Stimulated activated naive CD8-positive, alpha-beta T cell treated with anti-CD3 and anti-CD28 coated beads, Interleukin-15, amount 100 ng/mL, for 72 hours (primary cell): ENCODE data around the gene USP24.

Experiments used
- ATAC-seq: fragments of 150-1000 bp; cut with Tn5 transposase; 2 replicates; pipeline ENCODE4 v1.10.0; 2021; ENCODE audit warnings: mild to moderate bottlenecking, moderate library complexity
- DNase-seq, 2 donors: peaks; one replicate each; pipeline ENCODE4 v3.0.0; 2021 to 2022
- H3K27ac Mint-ChIP-seq, 2 donors: one replicate each; pipeline ENCODE4 v1.8.0; 2022; ENCODE audit warnings: mild to moderate bottlenecking in 2 of 2, mixed read lengths in 2 of 2, moderate library complexity in 2 of 2
- H3K27me3 Mint-ChIP-seq: one replicate; pipeline ENCODE4 v1.8.0; 2022; ENCODE audit warnings: mixed read lengths
- H3K4me1 Mint-ChIP-seq: one replicate; pipeline ENCODE4 v1.8.0; 2022; ENCODE audit warnings: mild to moderate bottlenecking, mixed read lengths
- H3K4me3 Mint-ChIP-seq, 2 donors: one replicate each; pipeline ENCODE4 v1.8.0; 2022; ENCODE audit warnings: mild to moderate bottlenecking in 2 of 2, mixed read lengths in 2 of 2, moderate library complexity in 1 of 2
- H3K9me3 Mint-ChIP-seq, 2 donors: one replicate each; pipeline ENCODE4 v1.8.0; 2022; ENCODE audit warnings: mixed read lengths in 2 of 2

USP24 gene

DNA sequence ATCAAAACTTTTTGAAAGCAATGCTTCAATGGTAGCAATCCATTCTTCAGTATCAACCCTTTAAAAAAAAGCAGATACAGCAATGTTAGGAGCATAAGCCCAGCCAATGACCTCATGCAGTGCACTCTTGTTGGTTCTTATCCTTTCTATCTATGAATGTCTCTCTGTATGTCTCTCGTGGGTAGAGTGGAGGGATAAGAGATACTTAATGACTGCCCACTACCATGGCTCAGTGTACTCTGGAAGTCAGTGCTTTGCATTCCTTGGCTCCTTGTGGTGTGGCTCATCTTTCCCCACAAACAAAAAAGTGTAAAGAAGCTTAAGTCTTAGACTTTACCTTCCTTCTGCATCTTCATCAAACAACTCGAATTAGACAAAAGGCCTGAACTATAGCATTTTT, 125.5 kb downstream of the USP24 start:
- ATAC-seq (no peak), DNase-seq (no peak)
- Mint-ChIP-seq H3K27me3 (no peaks in the 10 kb centered on the region), H3K4me1 (peaks cover 9% of the 10 kb centered on the region), H3K9me3 (no peaks in the 10 kb centered on the region), H3K27ac (no peak overlapping the region), H3K4me3 (no peak overlapping the region)

DNA sequence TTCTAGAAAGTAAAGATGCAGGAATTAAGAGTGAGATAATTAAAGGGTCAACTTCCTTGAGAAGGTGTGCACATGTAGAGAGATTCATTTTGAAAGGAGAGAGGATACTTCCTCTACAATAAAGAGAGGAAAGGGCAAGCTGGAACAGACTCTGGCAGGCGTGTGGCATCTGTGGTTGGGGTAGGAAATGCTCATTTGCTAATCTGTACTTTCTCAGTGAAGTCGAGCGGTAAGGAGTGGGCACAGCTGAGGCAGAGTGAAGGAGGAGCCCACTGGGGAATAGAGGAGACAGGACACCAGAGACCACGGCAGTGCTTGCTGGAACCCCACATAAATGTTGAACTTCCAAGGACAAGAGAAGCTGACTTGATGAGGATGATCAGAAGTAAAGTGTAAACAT, 126.8 kb downstream of the USP24 start:
- Mint-ChIP-seq H3K4me3 (no peak overlapping the region), H3K4me1 (peaks cover 9% of the 10 kb centered on the region), H3K27ac (peak overlapping the region; percentile 56 to 85), H3K9me3 (no peaks in the 10 kb centered on the region), H3K27me3 (no peaks in the 10 kb centered on the region)
- ATAC-seq (peak; percentile 66), DNase-seq (no peak)

DNA sequence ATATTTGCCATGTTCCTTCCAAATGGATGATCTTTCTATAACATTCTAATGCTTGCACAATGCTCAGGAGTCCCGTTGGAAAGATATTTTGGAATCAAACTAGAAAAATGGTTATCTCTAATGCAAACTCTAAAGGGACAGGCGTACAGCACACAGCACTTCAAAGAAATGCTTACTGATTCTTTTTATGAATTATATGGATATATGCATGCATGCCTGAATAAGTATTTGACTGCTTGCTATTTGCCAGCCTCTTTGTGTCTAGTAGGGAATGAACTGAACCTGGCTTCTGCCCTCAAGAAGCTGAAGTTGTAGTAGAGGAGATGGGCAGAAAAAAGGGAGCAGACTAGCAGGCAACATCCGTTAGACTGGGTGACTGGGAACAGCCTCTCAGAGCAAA, 127.7 kb downstream of the USP24 start:
- Mint-ChIP-seq H3K27me3 (no peaks in the 10 kb centered on the region), H3K9me3 (no peaks in the 10 kb centered on the region), H3K4me1 (peaks cover 9% of the 10 kb centered on the region), H3K27ac (peak overlapping the region in 1 of 2 donors; percentile 12), H3K4me3 (no peak overlapping the region)
- no peak for DNase-seq
- ATAC-seq, result no peak

DNA sequence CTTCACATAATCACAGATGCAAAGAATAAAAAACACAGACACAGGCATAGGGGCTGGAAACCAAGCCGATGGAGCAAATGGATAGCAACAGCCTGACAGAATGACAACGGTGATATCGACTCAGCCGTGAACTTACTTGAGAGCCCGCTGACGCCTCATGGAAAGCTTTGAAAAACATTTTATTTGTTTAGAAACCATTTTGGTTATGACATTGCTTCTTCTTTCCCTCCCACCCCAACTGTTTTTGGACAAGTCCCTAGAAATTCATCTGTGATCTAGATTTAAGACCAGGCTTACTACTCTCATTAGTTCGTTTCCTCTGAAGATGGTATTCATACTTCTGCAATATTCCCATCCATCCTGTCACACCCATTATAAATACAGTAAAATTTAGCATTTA, 130.9 kb downstream of the USP24 start:
- no peak for ATAC-seq
- DNase-seq, result no peak
- H3K4me3 Mint-ChIP-seq, result no peak overlapping the region
- H3K27me3 Mint-ChIP-seq, result no peaks in the 10 kb centered on the region
- H3K9me3 Mint-ChIP-seq, result no peaks in the 10 kb centered on the region
- peaks cover 9% of the 10 kb centered on the region for H3K4me1 Mint-ChIP-seq
- H3K27ac Mint-ChIP-seq, result no peak overlapping the region

DNA sequence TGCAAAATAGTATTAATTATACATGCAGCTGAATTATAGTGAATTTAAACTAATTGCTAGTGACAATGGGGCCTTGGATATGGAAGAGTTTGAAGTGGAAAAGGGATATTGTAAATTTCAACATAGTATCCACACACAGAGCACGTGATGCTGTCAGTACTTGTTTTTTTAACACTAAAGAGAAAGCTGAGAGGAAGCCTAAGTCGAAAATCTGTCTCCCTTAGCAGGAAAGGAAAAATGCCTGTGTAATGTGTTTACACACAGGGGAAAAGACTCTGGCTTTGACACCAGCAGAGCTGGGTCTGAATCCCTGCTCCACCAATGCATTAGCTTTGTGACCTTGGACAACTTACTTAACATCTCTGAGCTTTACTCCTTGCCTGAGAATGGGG, 133.3 kb downstream of the USP24 start:
- Mint-ChIP-seq H3K4me1 (no peaks in the 10 kb centered on the region), H3K27ac (peak overlapping the region in 1 of 2 donors; percentile 74), H3K27me3 (no peaks in the 10 kb centered on the region), H3K4me3 (no peak overlapping the region), H3K9me3 (no peaks in the 10 kb centered on the region)
- no peak for ATAC-seq
- DNase-seq, result no peak

DNA sequence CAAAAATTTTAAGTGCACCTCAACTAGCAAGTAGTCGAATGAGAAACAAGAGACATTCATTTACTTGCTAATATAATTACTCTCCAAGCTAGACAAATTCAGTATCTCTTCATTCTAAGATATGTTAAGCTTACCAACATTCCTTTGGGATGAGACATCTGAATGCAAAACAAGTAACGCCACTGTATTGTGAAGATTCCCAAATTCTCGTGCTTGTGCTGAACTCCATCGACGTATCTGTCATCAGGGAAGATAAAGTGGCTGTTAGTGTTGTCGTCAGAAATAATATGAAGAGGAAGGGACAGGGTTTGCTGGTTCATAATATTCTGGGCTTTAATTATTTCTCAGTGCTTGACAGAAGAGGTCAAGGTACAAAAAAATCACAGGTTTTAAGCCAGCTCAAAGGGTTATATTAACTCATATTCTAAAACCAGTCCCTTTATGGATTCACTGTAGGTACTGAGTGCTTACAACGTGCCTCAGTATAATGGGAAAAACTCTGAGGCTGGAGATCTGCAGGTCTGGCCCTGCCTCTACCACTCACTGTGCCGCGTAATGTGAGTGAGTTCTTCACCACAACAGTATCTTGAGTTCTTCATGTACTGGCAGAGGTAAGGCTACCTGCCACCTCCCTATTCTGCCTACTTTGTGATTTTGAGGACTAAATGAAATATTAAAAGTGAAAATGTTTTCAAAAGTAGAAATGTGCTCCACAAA, 133.8 kb downstream of the USP24 start:
- ATAC-seq (no peak), DNase-seq (no peak)
- Mint-ChIP-seq H3K9me3 (no peaks in the 10 kb centered on the region), H3K27me3 (no peaks in the 10 kb centered on the region), H3K4me1 (no peaks in the 10 kb centered on the region), H3K27ac (peak overlapping the region in 1 of 2 donors; percentile 74), H3K4me3 (no peak overlapping the region)

DNA sequence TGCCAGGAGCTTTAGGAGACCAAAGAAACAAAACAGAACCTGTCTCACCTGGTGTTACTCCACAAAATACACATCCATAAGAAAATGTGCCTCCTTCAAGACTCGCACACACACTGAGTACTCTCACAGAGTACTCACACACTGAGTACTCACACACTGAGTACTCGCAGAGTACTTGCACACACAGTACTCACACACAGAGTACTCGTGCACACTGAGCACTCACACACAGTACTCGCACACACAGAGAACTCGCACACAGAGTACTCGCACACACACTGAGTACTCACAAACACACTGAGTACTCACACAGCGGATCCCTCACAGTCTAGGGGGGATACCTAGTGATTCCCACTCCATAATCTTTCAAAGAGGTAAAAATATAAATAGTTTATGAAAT, 135.5 kb downstream of the USP24 start:
- no peak overlapping the region for H3K4me3 Mint-ChIP-seq
- ATAC-seq (no peak), DNase-seq (no peak)

DNA sequence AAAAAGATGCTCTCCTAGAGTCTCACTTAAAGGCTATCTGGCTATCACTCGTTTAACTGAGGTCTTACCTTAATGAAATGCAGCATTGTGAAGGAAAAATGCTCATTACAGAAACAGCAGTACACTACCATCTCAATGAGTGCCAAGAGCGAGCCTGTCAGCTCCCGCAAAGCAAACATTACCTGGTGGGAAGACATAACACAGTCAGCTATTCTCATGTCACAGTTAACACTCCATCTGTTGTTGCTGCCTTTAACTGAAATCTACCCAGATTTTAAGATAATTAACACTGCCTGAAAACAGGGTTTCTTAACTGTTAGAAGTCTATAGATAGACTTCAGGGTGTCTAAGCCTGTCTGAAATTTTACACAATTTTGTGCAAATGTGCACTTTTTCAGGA, 136.7 kb downstream of the USP24 start:
- no peak for DNase-seq
- H3K27me3 Mint-ChIP-seq, result no peaks in the 10 kb centered on the region
- no peaks in the 10 kb centered on the region for H3K9me3 Mint-ChIP-seq
- peaks cover 4% of the 10 kb centered on the region for H3K4me1 Mint-ChIP-seq
- ATAC-seq, result no peak
- no peak overlapping the region for H3K4me3 Mint-ChIP-seq
- H3K27ac Mint-ChIP-seq, result no peak overlapping the region

More for the DNA sequence above, 135.5 kb downstream of the USP24 start:
- no peaks in the 10 kb centered on the region for H3K27me3 Mint-ChIP-seq
- peak overlapping the region in 1 of 2 donors; percentile 27 for H3K27ac Mint-ChIP-seq
- no peaks in the 10 kb centered on the region for H3K9me3 Mint-ChIP-seq
- H3K4me1 Mint-ChIP-seq, result no peaks in the 10 kb centered on the region

DNA sequence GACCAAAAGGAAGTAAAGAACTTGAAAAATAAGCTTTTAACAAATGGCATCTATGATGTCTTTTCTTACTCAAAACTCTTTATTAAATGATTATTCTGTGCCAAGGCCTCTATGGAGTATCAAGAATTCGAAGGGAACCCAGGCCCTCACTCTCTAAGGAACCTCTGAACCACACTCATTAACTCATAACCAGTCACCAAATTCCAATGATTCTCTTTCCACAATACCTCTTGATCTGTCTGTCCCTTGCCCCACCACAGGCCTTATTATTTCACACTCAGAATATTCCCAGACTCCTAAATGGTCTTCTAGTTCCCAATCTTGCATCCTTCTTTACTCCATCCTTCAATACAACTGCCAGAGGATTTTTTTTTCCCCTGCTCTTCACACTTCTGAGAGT, 138.8 kb downstream of the USP24 start:
- H3K9me3 Mint-ChIP-seq, result no peaks in the 10 kb centered on the region

DNA sequence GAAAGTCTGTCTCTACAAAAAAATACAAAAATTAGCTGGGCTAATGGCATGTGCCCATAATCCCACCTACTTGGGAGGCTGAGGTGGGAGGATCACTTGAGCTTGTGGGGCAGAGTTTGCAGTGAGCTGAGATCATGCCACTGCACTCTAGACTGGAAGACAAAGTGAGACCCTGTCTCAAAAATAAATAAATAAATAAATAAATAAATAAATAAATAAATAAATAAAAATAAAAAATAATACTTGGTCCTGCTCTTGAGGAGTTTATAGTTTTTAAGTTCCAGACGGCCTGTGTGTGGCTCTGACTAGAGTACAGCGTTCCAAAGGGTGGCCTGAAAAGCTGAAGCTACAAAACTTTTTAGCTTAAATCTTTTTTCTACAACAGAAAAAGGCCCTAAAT, 140.7 kb downstream of the USP24 start:
- Mint-ChIP-seq H3K4me1 (peaks cover 22% of the 10 kb centered on the region), H3K4me3 (no peak overlapping the region), H3K27ac (no peak overlapping the region), H3K9me3 (no peaks in the 10 kb centered on the region), H3K27me3 (no peaks in the 10 kb centered on the region)
- ATAC-seq (no peak), DNase-seq (no peak)

More for the DNA sequence above, 138.8 kb downstream of the USP24 start:
- no peak for ATAC-seq
- DNase-seq, result no peak
- H3K4me3 Mint-ChIP-seq, result no peak overlapping the region
- peak overlapping the region; percentile 1 to 28 for H3K27ac Mint-ChIP-seq
- peaks cover 22% of the 10 kb centered on the region for H3K4me1 Mint-ChIP-seq
- no peaks in the 10 kb centered on the region for H3K27me3 Mint-ChIP-seq

DNA sequence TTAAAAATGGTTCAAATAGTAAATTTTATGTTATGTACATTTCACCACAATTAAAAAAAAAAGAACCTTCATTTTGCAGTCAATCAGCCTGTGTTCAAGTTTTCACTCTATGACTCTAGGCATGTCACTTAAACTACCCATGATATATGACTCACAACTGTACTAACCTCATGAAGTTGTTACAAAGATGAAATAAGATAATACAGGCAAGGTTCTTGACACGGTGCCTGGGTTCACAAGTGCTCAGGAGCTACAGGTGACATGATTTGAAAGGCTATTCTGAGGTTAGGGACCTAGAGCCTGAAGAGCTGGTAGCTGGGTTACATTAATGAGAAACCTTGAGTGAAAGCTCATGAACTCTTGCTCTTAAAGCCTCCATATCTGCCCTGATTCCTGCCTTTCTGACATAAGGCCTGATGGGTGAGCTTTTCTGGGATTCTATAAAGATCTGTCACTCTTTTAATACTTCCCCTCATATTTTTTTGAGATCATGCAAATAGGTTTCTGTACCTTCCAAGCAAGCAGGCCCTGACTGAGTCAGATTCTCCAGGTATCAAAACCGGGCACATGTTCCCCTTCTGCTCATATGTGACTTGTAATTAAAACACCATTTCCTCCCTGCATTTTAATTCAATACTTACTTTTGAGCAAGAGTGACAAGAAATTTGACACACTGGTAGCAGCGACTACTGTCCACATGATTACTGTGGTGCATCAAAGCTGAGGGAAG, 141.8 kb downstream of the USP24 start:
- Mint-ChIP-seq H3K27me3 (no peaks in the 10 kb centered on the region), H3K4me1 (peaks cover 22% of the 10 kb centered on the region), H3K9me3 (no peaks in the 10 kb centered on the region), H3K4me3 (no peak overlapping the region), H3K27ac (peak overlapping the region; percentile 45 to 81)
- peak; percentile 95 for ATAC-seq
- no peak for DNase-seq

DNA sequence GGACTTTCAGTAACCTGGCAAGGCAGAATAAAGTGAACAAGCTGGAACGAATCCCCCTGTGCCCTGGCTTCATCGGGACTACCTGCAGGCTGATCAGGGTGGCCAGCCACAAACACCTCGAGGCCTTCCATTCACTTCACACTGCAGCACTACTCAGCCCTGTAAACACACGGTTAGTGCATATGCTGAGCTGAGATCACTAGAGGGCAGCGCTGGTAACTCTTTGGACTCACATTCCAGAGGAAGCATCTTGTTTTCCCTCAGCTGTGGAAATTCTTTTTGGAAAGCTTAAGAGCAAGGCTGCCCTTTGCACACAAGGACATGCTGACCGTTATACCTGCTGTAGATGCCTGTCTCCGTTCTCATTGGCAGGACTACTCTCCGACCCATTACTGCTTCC, 143.7 kb downstream of the USP24 start:
- no peak for DNase-seq
- H3K27ac Mint-ChIP-seq, result peak overlapping the region; percentile 38 to 59
- no peaks in the 10 kb centered on the region for H3K27me3 Mint-ChIP-seq
- H3K4me1 Mint-ChIP-seq, result peaks cover 22% of the 10 kb centered on the region
- ATAC-seq, result peak; percentile 39
- H3K4me3 Mint-ChIP-seq, result no peak overlapping the region
- H3K9me3 Mint-ChIP-seq, result no peaks in the 10 kb centered on the region

DNA sequence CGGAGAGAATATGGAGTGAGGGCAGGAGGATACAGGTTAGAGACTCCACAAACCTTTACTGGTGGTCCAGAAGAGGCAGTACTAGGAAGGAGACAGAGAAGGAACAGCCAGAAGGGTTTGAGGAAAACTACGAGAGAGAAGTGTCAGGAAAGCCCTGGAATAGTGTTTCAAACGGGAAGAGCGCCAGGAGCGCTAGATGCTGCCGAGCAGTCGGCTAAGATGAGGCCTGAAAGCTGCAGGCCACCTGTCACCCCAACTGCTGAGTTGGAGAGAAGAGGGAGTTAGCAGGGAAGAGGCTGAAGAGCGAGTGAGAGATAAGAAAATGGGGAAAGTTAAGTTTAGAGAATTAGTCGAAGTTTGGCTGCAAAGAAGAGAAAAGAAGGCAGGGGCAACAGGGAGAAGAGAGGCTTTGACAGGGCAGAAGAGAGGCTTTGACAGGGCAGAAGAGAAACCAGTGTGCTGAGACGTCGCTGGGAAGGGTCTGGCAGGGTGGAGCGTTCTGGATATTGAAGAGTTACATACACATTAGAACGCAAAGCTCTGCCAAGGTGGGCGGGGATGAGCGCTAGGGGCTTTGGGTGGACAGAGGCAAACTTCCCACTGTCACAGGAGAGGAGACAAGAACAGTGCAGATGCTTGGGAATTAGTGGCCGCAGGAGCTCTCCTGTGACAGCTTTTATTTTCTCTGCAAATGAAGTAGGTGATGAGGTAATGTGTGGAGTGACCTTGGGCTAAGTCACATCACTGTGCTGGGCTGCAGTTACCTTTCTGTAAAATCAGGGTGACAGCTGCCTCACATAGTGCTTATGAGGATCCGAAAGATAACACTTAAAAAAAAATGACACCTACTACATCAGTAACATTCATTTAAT, 144.6 kb downstream of the USP24 start:
- Mint-ChIP-seq H3K9me3 (no peaks in the 10 kb centered on the region), H3K4me1 (peaks cover 22% of the 10 kb centered on the region), H3K27me3 (no peaks in the 10 kb centered on the region), H3K4me3 (no peak overlapping the region), H3K27ac (peak overlapping the region; percentile 85 to 88)
- DNase-seq (no peak), ATAC-seq (no peak)

DNA sequence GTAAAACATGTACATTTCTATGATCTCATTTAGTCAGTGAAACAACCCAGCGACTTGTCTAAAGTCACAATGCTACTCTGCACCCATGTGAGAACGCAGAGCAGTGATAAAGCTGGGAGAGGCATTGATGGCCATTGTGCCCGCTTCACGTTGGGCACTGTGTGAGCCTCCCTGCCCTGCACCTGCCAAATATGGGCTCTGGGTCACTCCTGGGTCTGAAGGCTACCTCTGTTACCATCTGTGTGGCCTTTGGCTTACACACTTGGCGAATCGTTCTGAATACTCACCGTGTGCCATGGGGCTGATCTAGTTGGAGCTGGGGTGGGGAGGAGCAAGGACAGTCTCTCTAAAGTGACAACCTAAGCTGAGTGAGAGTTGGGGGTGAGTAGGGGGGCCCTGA, 145.9 kb downstream of the USP24 start:
- Mint-ChIP-seq H3K4me3 (no peak overlapping the region), H3K4me1 (peaks cover 22% of the 10 kb centered on the region), H3K9me3 (no peaks in the 10 kb centered on the region), H3K27ac (peak overlapping the region; percentile 24 to 64), H3K27me3 (no peaks in the 10 kb centered on the region)
- DNase-seq, result no peak
- no peak for ATAC-seq

DNA sequence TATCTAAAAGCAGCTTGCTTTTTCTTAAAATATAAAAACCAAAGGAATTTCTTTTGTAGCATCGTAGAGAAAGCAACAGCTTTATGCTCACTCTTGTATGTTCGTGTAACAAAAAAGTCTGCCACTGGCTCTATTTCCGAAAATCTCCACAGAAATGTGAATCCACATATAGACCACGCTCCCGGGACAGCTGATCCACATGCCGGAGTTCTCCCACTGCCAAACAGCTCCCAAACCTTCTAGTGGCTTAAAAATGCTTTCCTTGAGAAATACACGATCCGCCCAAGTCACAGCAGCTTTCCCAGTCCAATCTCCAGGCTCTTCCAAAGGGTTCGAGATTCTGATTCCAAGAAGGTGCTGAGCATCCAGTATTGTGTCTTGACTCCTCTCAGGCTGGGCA, 146.5 kb downstream of the USP24 start:
- no peaks in the 10 kb centered on the region for H3K9me3 Mint-ChIP-seq
- no peak overlapping the region for H3K4me3 Mint-ChIP-seq
- peak overlapping the region in 1 of 2 donors; percentile 68 for H3K27ac Mint-ChIP-seq
- DNase-seq (no peak), ATAC-seq (no peak)
- H3K4me1 Mint-ChIP-seq, result peaks cover 19% of the 10 kb centered on the region
- H3K27me3 Mint-ChIP-seq, result no peaks in the 10 kb centered on the region

DNA sequence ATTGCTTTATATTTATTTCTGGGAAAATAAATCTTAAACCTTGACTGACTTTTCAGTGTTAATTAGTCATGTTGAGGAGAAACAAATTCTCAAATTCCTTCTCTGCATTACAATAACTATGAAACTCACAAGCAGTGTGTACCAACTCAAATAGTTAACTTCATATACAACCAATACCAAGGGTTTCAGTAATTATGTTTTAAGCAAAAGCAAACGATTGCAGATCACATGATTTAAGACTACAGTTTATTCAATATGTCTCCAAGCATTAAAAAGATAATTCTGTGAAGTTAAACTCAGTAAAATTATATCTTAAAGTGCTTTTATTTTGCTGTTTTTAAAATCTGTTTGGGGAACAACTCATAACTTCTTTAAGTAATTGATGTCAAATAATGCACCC, 147.2 kb downstream of the USP24 start:
- H3K4me3 Mint-ChIP-seq, result no peak overlapping the region
- ATAC-seq (no peak), DNase-seq (no peak)
- no peak overlapping the region for H3K27ac Mint-ChIP-seq
- no peaks in the 10 kb centered on the region for H3K9me3 Mint-ChIP-seq
- no peaks in the 10 kb centered on the region for H3K27me3 Mint-ChIP-seq
- peaks cover 12% of the 10 kb centered on the region for H3K4me1 Mint-ChIP-seq
